GM12801 (cell line): ENCODE measurements around the gene CYP2A13.

Experiments
- CTCF ChIP-seq: IDR thresholded peaks from one replicate; pipeline ENCODE4 v1.5.1; 2011; ENCODE audit warnings: control low read depth; ENCODE audit not compliant: insufficient read length; ENCODE audit errors: extremely low read depth

CYP2A13 gene

GRCh38 chr19:41088151-41088550, at the start of gene CYP2A13:
TSS of gene CYP2A13 (plus strand) at chr19:41088451. CDS start at chr19:41088472, 21 bp downstream.
- no peak for TF ChIP-seq CTCF

GRCh38 chr19:41039806-41040205, 48.4 kb upstream of the CYP2A13 start:
- TF ChIP-seq CTCF, result no peak

GRCh38 chr19:41050426-41050825, 37.8 kb upstream of the CYP2A13 start:
- no peak for TF ChIP-seq CTCF

- no peak for TF ChIP-seq CTCF
Measured at GRCh38 chr19:41064974-41065569, 23.2 kb upstream of the CYP2A13 start.

GRCh38 chr19:41076286-41076685, 12.0 kb upstream of the CYP2A13 start:
- no peak for TF ChIP-seq CTCF

GRCh38 chr19:41083516-41083915, 4.7 kb upstream of the CYP2A13 start:
- TF ChIP-seq CTCF, result no peak

- TF ChIP-seq CTCF, result no peak
Measured at GRCh38 chr19:41085748-41086415, 2.4 kb upstream of the CYP2A13 start.
